HepG2 (cell line): ENCODE results near the gene SEPTIN11. TPM values are rescaled to one million over a fixed set of nuclear protein-coding genes. Genes with fewer than 3 reads are reported as not detected.

ENCODE experiments used
- ADNP ChIP-seq: sonication (generic); formaldehyde crosslinking; IDR thresholded peaks from 2 replicates; pipeline ENCODE4 v1.4.0; 2020; ENCODE audit warnings: missing genetic modification reagents
- GABPB1 ChIP-seq: IDR thresholded peaks from 2 replicates; pipeline ENCODE4 v1.6.1; 2016; ENCODE audit warnings: mild to moderate bottlenecking, missing genetic modification reagents, moderate library complexity, missing compliant biosample characterization
- PATZ1 ChIP-seq: sonication (generic); formaldehyde crosslinking; IDR thresholded peaks from 2 replicates; pipeline ENCODE4 v1.4.0; 2020; ENCODE audit warnings: missing genetic modification reagents
- PTBP1 ChIP-seq: fragments of 200-400 bp; formaldehyde crosslinking; IDR thresholded peaks from 2 replicates; pipeline ENCODE4 v1.6.1; 2018; ENCODE audit warnings: low read length, low read depth; ENCODE audit not compliant: poor library complexity, severe bottlenecking
- TGIF2 ChIP-seq: IDR thresholded peaks from 2 replicates; pipeline ENCODE4 v1.6.1; 2016; ENCODE audit warnings: control low read depth, missing compliant biosample characterization
- ZNF17 ChIP-seq: sonication (generic); formaldehyde crosslinking; IDR thresholded peaks from 2 replicates; pipeline ENCODE4 v1.5.0; 2020; ENCODE audit warnings: mild to moderate bottlenecking, missing genetic modification reagents
- ZNF230 ChIP-seq: sonication (generic); formaldehyde crosslinking; IDR thresholded peaks from 2 replicates; pipeline ENCODE4 v1.4.0; 2020; ENCODE audit warnings: mild to moderate bottlenecking, missing genetic modification reagents
- ZNF777 ChIP-seq: sonication (generic); formaldehyde crosslinking; IDR thresholded peaks from 2 replicates; pipeline ENCODE4 v1.4.0; 2020; ENCODE audit warnings: missing genetic modification reagents
- ZNF841 ChIP-seq: sonication (generic); formaldehyde crosslinking; IDR thresholded peaks from 2 replicates; pipeline ENCODE4 v1.8.1; 2023; ENCODE audit warnings: missing genetic modification reagents, borderline replicate concordance
- ZNF883 ChIP-seq: sonication (generic); formaldehyde crosslinking; IDR thresholded peaks from 2 replicates; pipeline ENCODE4 v1.5.1; 2020; ENCODE audit warnings: mild to moderate bottlenecking, missing genetic modification reagents; ENCODE audit errors: not compliant biosample characterization
- polyA plus RNA-seq, 8 experiments: library from polyadenylated mRNA; depleted of rRNA in 3 of 8; stranded (reverse) in 7 of 8; unstranded in 1 of 8; fragments of >200 nt; fragmentation: Illumina TruSeq in 4 of 8; extraction: Trizol in 4 of 8; gene quantifications; 2 replicates each; pipeline versions ENCODE4 v1.2.1 to v1.2.3, GENCODE V29; 2011 to 2016; ENCODE audit warnings: low read depth in 4 of 8, missing spikeins in 1 of 8, mixed read lengths in 1 of 8; ENCODE audit not compliant: insufficient read depth in 1 of 8
- total RNA-seq, 5 experiments: library from RNA; depleted of rRNA; stranded (reverse); fragments of >200 nt; fragmentation: Illumina TruSeq; extraction: Trizol; gene quantifications; 2 replicates each; pipeline ENCODE4 v1.2.3, GENCODE V29; 2016; ENCODE audit warnings: low read depth in 1 of 5

Gene SEPTIN11
- total and polyA plus RNA-seq, 2 of the 13 experiments (the other 11 are each of a cell fraction or from before 2014, with no cell fraction given), result 28.9 to 47.3 TPM

GRCh38 chr4:76950052-76950955 lies 752 bp downstream of the SEPTIN11 start (continued):
- TF ChIP-seq PATZ1 (CRISPR knock-in tag) (no peak), ZNF17 (CRISPR knock-in tag) (no peak), ZNF841 (no peak), TGIF2 (CRISPR knock-in tag) (no peak), ADNP (CRISPR knock-in tag) (no peak), PTBP1 (no peak), ZNF777 (CRISPR knock-in tag) (no peak), GABPB1 (peak; percentile 23; the same call in 1 of the 2 replicates), ZNF883 (CRISPR knock-in tag) (no peak), ZNF230 (CRISPR knock-in tag) (no peak)
